NCI-H524 (cell line): ENCODE results near the gene RLN1.
"Not testable (repeated sequence)": the region's sequence is repeated elsewhere in the genome, so short reads cannot be mapped to it uniquely, and the experiment has no call there.

Experiments
- DNase-seq, 2 experiments: peaks; one replicate each; lab custom pipeline; 2025; lab: John Stamatoyannopoulos, UW

RLN1 gene

DNA sequence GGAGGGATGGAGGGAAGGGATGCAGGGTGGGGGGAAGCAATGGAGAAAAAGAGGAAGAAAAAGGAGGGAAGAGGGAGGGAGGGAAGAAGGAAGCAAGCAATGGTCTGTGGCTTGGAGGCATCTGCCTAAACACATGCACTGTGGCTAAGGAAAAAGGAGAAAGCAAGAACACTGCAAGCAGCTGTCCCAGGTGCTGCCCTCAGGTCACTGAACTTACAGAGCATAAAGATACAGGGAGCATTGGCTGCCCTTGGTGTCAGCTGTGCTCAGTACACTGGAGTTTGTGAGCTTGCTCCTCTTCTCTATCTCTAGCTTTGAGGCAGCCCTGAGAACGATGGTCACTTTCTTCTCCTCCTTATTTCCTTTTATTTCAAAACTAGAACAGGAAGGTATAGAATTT, 18.1 kb downstream of the RLN1 start:
- not testable (repeated sequence) for DNase-seq

DNA sequence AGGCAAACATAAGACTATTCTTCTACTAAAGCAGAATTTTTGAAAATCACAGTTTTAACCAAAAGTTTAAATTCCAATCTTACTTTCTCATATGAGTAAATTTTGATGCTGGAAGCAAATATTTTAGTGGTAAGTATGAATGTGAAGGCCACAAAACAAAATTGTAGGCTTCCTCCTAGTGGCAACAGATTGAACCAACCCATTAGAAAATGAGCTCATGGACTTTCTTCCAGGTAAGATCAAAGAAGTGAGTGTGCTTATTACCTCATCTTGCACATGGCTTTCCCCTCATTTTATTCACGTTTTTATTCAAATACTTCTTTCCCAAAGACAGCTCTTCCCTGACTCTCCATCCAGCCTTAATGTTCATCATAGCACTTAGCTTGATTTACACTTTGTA, 18.6 kb downstream of the RLN1 start:
- no peak for DNase-seq

DNA sequence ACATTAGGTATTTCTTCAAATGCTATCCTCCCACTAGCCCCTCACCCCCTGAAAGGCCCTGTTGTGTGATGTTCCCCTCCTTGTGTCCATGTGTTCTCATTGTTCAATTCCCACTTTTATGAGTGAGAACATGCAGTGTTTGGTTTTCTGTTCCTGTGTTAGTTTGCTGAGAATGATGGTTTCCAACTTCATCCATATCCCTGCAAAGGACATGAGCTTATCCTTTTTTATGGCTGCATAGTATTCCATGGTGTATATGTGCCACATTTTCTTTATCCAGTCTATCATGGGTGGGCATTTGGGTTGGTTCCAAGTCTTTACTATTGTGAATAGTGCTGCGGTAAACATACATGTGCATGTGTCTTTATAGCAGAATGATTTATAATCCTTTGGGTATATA, 23.3 kb downstream of the RLN1 start:
- DNase-seq: not testable (repeated sequence)

DNA sequence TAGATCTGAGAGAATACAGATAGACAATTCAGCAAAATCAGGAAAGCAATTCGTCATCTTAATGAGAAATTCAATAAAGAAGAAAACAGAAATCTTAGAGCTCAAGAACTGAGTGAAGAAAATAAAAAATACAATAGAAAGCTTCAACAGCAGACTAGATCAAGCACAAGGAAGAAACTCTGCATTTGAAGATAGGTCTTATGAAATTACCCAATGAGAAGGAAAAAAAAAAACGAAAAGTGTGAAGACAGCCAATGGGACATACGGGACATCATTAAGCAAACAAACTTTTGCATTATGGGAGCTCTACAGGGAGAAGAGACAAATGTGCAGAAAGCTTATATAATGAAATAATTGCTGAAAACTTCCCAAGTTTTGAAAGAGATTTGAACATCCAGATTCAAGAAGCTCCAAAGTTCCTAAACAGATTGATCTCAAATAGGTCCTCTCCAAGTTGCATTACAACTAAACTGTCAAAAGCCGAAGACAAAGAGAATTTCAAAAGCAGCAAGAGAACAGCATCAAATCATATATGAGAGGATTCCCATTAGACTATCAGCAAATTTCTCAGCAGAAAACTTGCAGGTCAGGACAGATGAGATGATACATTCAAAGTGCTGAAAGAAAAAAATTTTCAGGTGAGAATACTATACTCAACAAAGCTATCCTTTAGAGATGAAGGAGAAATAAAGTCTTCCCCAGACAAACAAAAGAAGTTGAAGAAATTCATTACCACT, 24.3 kb downstream of the RLN1 start:
- no peak for DNase-seq

DNA sequence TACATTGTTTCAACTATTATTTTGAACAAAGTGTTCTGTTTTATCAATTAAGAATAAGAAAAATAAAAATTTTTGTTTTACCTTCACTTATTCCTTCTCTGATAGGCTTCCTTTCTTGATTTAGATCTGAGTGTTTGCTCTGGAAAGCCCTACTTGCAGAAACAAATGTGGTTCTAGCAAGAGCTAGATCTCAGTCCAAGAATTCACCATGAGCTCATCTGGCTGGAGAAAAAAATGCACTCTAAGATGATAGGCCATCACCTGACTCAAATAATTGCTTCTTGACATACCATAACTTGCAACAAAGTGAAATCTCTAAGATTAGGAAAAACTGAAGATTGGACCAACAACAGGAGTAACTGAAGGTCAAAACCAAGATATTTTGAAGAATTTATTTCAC, 28.8 kb downstream of the RLN1 start:
- no peak for DNase-seq

DNA sequence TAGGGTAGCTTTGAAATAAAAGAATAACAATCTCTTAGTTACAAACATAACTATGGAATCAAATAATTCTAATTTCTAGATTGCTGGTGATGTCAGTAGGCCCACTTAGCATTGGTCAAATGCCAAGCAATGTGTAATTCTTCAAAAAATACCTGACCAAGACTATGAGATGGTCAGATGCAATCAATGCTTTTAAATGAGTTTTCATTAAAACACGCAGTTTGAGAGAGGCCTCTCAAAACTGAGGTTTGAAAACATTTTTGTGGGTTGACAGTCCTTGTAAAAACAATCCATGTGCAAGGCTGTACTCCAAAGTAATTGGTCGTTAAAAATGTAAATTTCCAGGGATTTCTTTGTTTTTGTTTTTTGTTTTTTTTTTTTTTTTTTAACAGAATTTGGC, 33.9 kb downstream of the RLN1 start:
- no peak for DNase-seq

DNA sequence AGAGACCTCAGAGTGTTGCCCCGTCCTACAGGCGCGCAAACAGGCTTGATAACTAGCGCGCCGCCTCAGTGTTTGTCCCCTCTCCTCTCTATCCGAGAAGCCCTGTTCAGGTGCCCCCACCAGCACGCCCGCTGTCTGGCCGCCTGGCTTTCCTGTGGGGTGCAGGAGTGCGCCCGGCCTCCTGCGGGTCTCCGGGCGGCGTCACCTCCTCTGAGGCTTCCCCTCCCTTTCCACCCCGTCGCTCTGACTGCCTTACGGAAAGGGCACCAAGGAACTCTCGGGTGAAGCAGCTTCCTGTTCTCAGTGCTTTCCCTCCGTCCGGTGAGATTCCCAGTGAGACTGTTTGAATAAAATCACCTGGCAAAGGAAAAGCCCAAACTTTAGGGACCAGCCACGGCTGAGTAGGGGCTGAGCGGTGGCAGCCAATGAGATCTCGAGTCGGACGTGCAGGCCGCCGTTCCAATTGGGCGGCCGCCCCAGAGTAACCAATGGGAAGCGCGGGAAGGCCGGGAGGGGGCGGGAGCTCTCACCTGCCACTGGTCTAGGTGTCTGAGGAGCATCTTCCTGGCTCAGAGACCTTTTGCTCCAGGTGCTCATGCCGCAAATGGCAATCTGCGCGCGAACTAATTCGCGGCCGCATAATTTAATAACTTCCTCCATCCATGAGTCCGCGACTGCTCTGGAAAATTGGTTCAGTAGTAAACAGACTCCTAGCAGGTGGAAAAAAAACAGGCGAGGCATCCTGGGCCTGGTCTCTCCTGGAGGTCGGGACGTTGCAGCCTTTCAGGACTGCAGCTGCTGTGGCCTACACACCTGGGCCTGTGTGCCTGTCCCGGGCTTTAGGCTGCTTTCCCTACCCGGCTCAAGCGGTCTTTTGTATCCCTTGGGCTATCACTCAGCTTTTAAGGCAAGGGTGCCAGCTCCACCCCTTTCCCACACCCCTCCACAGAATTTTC, 35.6 kb downstream of the RLN1 start, which contains the start of gene RLN2:
RLN2 (minus strand) TSS at position 877 of the 956 bp plus-strand sequence; CDS start at position 741, 136 bp downstream.
- not testable (repeated sequence) for DNase-seq

DNA sequence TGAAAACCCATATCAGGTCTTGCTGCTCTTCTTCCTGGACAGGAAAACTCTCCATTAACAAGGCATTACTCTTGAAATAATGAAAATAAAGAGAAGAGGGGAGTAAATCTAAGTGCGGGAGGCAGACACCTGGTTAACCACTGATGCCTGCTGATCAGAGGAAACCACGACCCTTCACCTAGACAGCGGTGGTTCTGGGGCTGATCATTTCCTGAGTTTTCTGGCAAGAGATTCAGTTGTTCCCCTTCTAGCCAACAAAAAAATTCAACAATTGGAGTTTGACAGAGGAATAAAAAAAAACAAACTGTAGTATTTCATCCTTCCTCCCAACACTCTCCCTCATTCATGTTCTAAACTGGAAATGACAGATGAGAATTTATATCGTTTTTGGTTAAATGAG, 38.1 kb downstream of the RLN1 start:
- DNase-seq: no peak

DNA sequence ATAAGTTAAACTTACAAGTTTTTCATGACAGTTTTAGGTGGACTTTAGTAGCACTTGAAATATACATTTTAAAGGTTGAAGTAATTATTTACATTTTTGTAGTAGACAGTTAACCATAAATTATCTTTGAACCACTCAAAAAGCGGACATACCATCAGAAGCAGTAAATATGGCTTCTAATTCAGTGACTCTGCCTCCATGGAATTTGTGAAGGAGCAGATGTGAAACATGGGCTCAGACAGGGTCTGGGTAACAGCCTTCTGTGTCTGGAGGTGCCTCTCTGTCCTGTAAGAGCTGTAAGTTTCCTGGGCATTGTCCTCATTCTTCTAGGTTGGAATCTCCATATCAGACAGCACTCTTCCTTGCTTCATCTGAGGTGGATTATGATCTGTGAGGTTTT, 47.5 kb downstream of the RLN1 start:
- no peak for DNase-seq

DNA sequence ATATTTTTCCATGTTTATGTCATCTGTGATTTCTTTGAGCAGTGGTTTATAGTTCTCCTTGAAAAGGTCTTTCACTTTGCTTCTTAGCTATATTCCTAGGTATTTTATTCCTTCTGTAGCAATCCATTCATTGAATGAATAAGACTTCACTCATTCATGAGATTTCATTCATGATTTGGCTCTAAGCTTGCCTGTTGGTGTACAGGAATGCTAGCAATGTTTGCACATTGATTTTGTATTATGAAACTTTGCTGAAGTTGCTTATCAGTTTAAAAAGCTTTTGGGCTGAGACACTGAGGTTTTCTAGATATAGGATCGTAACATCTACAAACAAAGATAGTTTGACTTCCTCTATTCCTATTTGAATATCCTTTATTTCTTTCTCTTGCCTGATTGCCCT, 51.1 kb downstream of the RLN1 start:
- DNase-seq: no peak

DNA sequence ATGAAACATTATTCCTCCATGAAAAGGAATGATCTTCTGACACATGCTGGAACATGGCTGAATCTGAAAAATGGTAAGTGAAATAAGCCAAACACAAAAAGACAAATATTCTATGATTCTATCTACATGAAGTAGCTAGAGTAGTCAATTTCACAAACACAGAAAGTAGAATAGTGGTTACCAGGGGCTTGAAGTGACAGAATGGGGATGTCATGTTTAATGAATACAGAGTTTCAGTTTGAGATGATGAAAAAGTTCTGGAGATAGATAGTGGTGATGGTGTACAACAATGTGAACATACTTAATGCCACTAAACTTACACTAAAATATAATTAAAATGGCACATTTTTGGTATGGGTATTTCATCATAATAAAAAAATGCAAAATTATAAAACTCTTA, 53.4 kb downstream of the RLN1 start:
- no peak for DNase-seq
